ENCODE measurements around the gene MYO7B.

GRCh38 chr2:127508023-127508630 is 27.4 kb upstream of the MYO7B start:
- no peak for TF ChIP-seq EZH2phosphoT487 (IDR thresholded peaks at IDR 0.05; ENCODE audit: low read depth, severe bottlenecking, unreplicated experiment)
- TF ChIP-seq EZH2 (IDR thresholded peaks at IDR 0.05; ENCODE audit: borderline replicate concordance): no peak

Measured in hepatocyte (in vitro differentiated cells).